CD4-positive, alpha-beta T cell treated with Interleukin-12 subunit alpha and Interleukin-12 subunit beta, for 1 hour (primary cell): Measurements from ENCODE around the gene ULK3.

Experiments used
- DNase-seq: peaks from one replicate; pipeline ENCODE4 v3.0.0-alpha.2; 2020

The ULK3 gene

DNA sequence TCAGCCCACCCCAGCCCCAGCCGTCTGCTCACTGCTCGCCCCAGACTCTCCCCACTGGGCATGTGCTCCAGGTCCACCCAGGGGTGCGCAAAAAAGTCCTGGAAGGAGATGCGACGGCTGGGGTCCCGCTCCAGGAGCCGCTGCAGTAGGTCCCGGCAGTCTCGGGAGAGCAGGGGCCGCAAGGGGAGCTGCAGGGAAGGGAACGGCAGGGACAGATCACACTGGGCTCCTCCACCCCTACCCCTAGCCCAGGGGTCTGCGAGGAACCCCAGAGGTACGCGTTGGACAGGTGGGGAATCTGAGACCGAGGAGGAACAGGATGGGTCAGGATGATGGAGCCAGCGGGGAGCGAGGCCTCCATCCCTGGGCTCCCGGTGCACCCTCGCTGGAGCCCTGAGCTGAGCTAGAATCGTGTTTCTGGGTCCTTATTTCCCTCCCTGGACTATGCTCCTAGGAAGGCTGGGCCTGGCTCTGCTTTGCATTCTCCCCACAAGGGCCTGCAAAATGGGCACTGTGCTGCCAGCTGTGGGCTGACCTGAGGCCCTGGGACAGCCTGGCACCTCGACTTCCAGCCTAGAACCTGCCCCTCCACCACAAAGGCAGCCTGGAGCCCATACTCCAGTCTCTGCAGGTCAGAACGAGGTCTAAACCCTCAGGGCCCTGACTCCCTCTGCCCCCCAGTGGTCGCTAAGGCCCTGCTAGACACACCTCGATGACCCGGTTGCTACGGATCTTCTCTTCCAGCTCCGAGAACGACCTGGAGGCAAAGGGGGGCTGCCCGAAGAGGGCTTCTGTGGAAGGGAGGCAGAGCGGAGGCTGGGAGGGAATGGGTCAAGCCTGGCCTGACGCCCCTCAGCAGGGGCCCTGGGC, 3.2 kb downstream of the ULK3 start:
- DNase-seq = no peak

DNA sequence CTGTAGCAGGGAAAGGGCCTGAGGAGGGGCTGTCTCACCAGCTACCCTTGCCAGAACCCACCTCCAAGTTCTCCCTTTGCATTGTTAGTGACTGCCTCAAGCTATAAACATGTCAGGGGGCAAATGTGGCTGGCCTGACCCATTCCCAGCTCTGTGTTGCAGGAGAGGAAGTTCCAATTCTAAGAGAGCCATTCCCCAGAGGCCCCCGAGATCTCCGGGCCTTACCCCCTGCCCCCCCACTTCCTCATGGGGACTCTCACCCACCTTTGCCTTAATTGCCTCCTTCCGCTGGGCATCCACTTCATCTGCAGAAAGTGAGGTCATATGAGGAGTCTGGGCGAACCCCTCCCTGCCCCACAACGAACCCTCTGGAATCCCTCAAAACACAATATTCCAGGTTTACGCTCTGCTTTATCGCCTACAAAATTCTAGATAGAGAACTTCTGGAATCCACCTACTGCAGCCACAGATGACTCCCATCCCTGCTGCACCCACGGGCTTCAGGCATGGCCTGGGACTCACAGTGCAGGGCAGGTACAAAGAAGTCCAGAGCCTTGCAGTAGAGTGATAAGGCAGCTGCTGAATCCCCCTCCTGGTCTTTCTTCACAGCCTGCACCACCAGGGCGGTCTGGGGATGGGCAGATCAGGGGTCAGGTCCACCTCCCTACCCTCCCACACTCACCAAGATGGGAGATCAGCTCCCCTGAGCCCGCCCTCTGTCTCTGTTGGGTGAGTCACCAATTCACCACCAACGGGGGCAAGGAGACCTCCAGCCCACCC, 4.0 kb downstream of the ULK3 start:
- no peak for DNase-seq

DNA sequence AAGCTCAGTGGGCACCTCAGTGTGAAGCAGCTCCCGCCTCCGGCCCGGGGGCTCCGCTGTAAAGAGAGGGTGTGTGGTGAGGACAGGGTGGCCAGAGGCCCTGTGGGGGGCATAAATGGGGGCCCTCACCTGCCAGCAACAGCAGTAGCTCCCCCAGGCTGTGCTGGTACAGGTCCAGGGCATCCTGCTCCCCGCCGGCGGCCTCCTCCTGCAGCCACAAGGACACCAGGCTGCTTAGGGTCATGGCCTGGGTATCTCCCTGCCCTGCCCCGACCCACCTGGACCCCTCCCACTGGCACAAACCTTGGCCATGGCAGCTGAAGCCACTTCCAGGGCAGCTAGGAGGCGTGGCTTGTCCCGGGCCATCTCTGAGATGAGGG, 4.8 kb downstream of the ULK3 start:
- no peak for DNase-seq

DNA sequence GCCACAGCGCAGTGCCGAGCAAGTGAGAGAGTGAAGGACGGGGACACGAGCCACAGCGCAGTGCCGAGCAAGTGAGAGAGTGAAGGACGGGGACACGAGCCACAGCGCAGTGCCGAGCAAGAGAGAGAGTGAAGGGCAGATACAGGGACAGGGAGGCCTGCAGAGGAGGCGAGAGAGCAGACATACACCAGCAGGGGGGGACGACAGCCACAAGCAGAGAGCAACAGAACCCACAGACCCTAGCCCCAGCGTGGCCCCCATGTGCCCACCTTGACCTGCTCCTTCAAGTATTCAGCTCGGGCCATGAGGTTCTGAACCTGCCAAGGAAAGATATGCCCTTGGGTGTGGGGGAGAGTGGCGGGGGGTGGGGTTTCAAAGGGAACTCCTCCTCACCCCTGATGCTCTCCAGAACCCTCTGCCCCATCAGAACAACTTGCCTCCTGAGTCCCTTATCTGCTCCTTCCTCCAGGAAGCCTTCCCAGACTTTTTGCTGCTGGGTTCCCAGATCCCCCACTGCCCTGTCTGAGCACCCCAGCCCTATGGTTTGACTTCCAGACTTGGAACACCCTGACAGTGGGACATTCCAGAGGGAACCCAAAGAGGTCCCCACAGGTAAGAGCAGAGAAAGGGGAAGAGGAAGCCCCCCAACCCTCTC, 5.3 kb downstream of the ULK3 start:
- DNase-seq = no peak

DNA sequence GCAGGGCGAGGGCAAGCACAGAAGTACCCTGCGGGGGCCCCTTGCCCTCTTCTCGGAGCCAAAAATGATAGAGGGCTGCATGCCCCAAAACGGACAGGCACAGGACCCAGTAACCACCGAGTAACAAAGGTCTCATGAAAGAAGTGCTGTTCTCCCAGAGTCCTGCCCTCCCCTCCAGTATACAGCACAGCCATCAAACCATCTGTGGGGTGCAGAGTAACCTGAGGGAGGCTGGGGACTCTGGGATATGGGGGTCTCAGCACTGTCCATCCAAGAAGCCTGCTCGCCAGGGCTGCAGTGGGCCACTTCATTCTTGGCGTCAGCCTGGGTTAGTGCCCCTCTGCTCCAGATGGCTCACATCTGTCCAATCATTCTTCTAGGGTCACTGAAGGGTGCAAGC, 6.1 kb downstream of the ULK3 start:
- DNase-seq = no peak

DNA sequence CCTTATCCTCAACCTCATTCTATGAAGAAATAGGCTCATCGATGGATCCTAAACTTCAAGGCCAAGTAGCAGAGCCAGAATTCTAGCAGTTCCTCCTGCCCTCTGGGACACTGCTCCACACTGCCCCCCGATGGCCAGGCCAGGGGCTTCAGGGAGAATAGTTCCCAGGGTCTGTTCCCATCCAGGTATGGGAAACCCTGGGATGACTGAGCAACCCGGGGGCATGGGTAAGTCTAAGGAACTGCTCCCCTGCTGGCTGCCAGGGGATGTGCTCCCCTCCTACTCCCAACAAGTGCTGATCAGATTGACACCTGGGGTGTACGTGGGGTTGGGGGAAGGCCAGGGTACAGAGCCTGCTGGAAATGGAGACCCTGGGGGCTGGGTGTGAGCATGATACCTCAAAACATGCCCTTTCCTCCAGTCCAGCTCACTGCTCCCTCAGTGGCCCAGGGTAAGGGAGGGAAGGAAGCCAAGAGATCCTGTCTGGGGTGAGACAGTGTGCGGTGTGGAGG, 7.6 kb downstream of the ULK3 start:
- peak; percentile 38 for DNase-seq

DNA sequence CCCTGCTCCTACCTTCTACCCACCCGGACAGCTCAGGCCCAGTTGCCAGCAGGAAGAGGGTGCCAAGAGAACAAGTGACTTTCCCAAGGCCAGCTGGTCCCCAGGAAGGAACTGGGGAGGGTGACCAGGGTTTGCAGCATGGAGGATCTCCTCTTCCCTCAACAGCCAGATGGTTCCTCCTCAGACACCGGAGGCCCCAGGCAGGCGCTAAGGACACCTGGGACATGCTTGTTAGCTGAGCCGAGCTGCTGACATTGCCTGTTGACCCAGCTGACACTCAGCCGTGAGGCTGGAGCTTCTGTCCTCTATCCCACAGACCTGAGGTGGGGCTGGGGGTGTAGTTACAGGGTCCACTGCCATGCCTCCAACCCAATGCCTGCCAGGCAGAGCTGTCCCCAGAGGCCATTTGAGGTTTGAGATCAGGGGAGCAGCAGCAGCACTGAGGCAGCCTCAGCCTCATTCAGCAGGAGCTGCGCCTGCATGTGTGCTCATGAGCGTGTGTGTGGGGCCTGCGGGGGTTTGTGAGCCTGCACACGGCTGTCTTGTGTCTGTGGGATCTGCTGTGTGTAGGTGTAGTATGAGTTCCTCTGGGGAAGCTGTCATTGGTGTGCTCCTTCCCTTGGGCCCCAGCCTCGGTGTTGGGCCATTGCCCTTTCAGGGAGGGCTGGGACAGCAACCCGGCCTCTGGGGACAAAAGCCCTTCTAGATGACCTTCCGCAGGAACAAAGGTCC, 9.4 kb downstream of the ULK3 start:
- no peak for DNase-seq

DNA sequence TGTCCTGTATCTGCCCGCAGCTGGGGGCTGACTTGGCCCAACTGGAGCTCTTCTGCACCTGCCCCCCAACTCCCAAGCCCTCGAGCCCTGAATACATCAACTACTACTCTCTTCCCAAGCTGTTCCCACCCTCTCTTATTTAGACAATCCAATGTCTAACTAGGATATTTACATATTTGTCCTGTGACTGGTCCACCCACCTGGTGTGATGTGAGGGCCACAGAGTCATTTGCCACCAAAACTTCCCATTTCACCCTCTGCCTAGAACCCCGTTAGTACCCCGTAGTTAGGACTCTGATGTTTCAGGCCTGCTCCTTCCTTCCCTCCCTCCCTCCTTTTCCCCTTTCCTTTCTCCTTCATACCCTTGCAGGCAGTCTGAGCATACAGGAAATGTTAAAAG, 10.1 kb downstream of the ULK3 start:
- DNase-seq = no peak

DNA sequence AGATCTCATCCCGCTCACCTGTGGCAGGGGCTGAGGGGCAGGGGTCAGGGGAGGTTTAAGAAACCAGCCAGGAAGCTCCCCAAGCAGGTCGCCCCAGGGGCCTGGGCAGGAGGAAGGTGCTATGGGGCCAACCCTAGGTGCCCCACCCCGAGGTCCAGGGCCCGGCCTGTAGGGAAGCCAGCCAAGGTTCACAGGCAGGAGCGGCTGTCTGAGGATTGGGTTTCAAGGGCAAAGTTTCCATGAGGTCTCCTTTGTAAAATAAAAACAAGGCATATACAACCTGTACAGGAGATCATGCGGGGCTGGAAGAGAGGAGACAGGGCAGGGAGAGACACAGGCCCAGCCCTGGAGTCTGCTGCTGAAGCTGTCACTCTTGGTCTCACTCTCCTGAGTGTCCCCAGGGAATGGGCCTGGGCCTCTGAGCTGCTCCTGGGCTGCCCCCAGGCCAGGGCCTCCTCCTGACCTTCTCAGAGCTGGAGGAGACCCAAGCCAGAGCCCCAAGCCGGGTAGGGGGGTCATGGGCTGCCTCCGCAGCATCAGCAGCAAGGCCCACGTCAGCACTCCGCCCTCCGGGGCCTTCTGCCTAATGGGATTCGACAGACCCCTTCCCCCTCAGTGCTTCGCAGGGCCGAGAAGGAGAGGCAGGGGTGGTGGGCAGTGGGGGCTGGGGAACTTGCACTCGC, 11.0 kb downstream of the ULK3 start:
- DNase-seq = no peak

DNA sequence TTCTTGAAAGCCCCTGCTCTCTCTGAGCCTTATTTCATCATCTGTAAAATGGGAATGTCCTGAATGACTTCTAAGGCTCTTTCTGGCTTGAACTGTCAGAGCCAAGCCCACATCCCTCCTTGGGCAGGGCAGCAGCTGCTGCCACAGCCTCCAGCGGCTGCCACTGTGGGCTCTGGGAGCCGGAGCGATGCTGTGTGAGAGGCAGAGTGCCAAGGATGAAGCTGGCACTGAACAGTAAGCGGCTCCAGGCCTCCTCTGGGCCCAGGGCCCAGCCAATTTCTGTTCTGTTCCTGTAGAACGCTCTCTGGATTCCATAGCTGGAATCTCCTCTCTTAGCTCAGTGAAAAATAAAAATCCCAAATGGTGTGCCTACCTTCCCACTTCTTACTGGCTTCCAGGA, 12.1 kb downstream of the ULK3 start:
- no peak for DNase-seq

DNA sequence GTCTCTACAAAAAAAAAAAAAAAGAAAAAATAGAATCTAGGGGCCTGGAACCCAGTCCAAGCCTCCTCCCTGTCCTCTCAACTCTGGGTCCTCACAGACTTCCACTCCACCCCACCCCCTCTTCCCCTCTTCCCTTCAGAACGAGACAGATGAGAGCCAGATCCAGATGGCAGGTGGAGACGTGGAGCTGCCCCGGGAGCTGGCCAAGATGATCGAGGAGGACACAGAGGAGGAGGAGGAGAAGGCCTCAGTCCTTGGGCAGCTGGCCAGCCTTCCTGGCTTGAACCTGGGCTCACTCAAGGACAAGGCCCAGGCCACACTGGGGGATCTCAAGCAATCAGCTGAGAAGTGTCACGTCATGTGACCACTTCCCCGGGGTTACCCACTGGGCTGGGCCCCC, 13.0 kb downstream of the ULK3 start:
- no peak for DNase-seq

DNA sequence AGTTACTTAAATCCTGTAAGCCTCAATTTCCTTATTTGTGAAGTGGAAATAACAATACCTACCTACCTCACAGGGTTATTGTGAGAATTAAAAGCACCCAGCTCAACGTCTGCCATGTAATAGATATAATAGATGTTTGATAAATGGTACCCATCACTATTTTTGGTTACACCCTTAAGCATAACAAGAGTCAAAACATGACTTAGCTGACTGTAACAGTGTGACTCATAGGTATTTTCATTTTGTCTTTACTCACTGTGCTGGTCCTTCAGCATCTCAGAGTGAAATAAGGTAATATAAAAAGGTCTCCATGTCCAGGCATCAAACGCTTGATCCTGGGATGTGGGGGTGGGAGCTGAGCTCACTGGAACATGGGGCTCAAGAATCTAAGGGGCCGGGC, 13.5 kb downstream of the ULK3 start:
- DNase-seq = no peak

DNA sequence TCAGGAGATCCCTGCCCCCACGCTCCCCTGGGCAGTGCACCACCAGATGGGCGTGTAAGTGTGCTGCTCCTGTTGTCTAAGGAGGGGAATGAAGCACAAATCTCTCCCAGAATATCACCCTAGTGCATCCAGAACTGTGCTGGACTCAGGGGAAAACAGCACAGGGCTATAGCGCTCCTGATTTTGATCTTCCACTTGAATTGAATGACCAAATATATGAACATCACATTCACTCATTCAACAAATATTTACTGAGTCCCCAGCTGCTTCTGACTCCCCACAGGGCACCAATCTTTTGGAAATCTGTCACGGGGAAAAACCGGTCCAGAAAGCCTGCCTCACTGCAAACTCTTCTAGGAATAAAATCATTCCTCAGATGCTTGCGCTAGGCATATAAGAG, 14.1 kb downstream of the ULK3 start:
- no peak for DNase-seq

DNA sequence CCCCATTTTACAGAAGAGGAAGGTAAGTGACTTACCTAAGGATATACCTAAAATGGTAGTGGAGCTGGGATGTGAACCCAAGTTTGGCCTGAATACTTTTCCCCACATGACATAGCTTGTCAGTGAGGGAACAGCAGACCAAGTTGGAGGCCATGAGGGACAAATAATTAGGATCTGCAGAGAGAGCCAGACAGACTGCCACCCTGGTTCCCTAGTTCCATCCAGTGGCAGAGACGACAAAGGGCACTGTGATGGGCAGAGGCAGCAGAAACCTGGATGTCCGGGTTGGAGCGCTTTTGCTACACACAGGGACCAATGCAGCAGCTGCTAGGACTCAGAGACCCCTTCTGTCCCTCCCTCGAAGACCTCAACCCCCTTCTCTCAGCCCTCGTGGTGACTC, 15.3 kb downstream of the ULK3 start:
- DNase-seq = no peak

DNA sequence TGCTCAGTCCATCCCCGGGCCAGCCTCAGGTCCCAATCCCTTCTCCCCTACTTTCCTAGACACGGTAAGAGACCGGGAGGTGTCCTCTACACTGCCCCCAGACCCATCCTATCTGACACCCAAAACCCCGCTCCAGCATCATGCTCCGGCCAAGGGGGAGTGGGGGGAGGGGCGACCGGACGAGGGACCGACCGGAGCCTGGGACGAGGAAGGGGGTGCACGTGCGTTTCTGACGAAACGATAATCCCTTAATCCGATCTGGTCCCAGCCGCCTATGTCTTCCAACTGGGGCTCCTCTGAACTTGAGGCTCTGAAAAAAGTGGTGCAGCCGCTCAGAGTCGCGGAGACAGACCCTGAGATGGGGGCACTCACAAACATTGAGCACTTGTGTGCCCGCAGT, 16.0 kb downstream of the ULK3 start:
- DNase-seq = no peak

DNA sequence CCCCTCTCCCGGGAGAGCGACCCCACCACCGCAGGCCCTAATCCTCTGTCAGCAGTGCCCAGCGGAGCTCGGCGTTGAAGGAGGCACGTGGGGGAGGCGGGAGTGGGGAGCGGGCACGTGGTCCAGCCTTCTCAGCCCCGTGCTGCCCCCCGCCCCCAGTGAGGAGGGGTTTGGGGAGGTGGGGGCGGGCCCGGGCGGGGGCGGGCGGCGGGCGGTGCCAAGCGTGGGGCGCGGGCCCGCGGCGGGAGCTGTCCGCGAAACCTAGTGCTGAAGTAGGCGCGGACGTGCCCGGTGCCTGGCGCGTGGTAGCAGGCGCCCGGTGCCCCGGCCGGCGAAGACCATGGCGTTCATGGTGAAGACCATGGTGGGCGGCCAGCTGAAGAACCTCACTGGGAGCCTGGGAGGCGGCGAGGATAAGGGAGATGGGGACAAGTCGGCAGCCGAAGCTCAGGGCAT, 16.6 kb downstream of the ULK3 start, which contains the start of gene CPLX3:
TSS of gene CPLX3 (plus strand) at position 264 of the 456 bp plus-strand sequence. CDS start at position 341, 77 bp downstream.
- peak; percentile 51 for DNase-seq

DNA sequence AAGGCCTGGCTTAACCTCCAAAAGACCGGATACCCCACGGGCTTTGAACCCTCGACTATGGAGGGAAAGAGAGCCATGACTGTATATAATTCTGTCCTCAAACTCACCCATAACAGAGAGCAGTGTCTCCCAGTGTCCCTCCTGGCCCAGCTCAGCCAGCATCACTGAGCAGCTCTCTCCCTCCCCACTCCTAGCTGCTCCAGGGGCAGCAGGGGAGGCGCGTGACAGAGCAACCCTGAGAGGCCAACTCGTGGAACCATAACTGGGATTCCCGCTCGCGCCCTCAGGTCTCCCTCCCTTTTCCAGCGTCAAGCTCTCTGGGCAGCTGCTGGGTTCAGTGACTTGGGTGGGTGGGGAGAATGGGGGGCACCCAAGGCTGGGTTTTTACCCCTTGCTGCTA, 17.1 kb downstream of the ULK3 start:
- DNase-seq = no peak

DNA sequence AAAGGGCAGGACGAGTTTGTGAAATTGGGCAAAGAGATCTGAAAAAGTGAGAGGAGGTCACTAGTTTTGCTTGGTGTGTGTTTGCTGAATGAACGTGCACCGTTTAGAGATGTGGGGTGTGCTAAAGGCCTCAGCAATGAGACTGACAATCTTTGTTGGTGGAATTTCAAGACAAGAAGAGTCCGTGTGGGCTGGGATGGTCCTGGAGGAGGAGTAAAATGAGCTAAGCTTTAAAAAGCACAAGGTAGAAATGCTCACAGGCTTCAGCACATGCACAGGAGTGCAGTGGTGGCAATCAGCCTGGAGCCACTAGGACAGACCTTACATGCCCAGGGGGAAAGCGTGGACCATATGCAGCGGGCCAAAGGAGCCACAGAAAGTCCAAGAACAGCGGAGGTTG, 18.0 kb downstream of the ULK3 start:
- no peak for DNase-seq

DNA sequence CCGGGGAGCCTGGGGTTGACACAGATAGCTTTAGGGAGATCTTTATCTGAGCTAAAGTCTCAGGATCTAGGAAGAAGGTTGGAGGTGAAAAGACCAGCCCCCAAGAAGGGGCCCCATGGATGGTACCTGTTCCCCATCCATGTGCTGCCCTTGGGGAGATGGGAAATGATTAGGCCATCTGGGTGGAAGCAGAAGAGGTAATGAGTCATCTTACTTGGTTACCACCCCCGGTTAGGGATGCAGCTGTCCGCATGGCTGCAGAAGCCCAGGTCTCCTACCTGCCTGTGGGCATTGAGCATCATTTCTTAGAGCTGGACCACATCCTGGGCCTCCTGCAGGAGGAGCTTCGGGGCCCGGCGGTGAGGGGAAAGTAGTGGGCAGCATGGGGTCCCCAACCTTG, 19.6 kb downstream of the ULK3 start:
- DNase-seq = no peak

DNA sequence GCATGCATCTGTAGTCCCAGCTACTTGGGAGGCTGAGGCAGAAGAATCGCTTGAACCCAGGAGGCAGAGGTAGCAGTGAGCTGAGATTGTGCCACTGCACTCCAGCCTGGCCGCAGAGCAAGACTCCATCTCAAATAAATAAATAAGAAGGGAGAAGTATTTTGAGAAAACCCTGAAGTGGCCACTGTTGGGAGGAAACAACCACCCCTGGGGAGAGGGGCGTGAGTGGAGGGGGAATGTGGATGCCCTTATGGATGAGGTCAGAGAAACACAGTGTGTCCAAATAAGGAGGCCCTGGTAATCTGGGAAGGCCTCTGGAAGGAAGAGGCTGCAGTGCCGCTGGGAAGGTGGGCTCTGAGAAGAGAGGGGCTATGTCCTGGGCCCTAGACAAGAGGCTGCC, 20.7 kb downstream of the ULK3 start:
- DNase-seq = no peak

DNA sequence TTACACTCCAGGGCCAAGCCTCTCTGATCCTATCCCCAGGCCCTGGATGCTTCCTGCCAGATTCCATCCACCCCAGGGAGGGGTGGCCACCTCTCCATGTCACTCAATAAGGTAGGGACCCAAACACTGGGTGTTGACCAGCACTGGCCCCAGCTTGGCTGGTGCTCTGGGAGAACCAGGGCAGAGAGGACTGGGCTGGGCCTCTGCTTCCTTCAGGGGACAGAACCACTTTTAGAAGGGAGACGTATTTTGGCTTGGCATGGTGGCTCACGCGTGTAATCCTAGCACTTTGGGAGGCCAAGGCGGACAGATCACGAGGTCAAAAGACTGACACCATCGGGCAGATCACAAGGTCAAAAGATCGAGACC, 21.2 kb downstream of the ULK3 start:
- no peak for DNase-seq

DNA sequence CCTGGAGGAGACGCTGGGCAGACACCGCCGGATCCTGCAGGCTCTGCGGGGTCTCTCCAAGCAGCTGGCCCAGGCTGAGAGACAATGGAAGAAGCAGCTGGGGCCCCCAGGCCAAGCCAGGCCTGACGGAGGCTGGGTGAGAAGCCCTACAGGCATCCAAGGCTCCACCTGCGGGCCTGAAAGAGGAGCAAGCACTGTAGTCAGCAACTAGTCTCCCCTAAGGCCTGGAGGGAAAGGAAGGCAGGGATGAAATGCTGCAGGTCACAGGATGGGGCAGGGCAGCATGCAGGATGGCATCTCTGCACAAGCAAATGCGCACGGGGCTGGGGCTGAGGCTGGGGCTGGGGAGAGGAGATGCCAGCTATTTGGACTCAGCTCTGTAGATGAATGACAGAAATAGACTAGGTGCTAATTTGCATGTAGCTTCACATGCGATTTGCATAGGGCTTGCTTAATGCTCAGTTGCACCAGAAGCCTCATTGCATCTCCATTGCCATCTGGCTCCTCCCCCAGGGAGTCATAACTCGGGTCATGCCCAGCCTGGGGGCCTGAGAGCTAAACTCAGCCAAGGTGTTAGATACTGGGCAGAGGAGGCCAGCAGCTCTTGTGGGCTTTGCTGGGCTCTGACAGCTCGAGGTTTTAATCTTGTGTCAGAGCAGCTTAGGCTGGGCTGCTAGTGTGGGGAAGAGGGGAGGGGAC, 21.7 kb downstream of the ULK3 start:
- no peak for DNase-seq
